Measurements from ENCODE around the gene GDE1.

Gene GDE1

GRCh38 chr16:19542138-19542821, 20.4 kb upstream of the GDE1 start:
- no peak for DNase-seq (ENCODE audit: low read depth)
- no peak overlapping the region for H3K4me3 ChIP-seq (ENCODE audit: low read depth, low read length)
- no peak for TF ChIP-seq CTCF (IDR thresholded peaks at IDR 0.05; ENCODE audit: low read depth, low read length)
- no peak for TF ChIP-seq MAX (IDR thresholded peaks at IDR 0.05; ENCODE audit: low read depth, low read length)
- TF ChIP-seq POLR2A (IDR thresholded peaks at IDR 0.05; ENCODE audit: extremely low read depth, insufficient read length) = no peak

- DNase-seq (ENCODE audit: low read depth) = no peak
- TF ChIP-seq POLR2A (IDR thresholded peaks at IDR 0.05; ENCODE audit: extremely low read depth, insufficient read length) (no peak), CTCF (IDR thresholded peaks at IDR 0.05; ENCODE audit: low read depth, low read length) (no peak), MYC (IDR thresholded peaks at IDR 0.05; ENCODE audit: low read depth, low read length) (no peak), MAX (IDR thresholded peaks at IDR 0.05; ENCODE audit: low read depth, low read length) (no peak)
Observed at GRCh38 chr16:19540241-19540970, 18.5 kb upstream of the GDE1 start.

GRCh38 chr16:19532601-19533000, 10.7 kb upstream of the GDE1 start:
- TF ChIP-seq POLR2A (IDR thresholded peaks at IDR 0.05; ENCODE audit: extremely low read depth, insufficient read length) = no peak
- TF ChIP-seq MAX (IDR thresholded peaks at IDR 0.05; ENCODE audit: low read depth, low read length) = no peak
- no peak for TF ChIP-seq CTCF (IDR thresholded peaks at IDR 0.05; ENCODE audit: low read depth, low read length)
- TF ChIP-seq MYC (IDR thresholded peaks at IDR 0.05; ENCODE audit: low read depth, low read length) = no peak
- no peak for DNase-seq (ENCODE audit: low read depth)
- H3K4me3 ChIP-seq (ENCODE audit: low read depth, low read length) = no peak overlapping the region

More at GRCh38 chr16:19540241-19540970, 18.5 kb upstream of the GDE1 start:
- H3K4me3 ChIP-seq (ENCODE audit: low read depth, low read length) = no peak overlapping the region

- TF ChIP-seq MAX (IDR thresholded peaks at IDR 0.05; ENCODE audit: low read depth, low read length) (no peak), CTCF (IDR thresholded peaks at IDR 0.05; ENCODE audit: low read depth, low read length) (no peak), POLR2A (IDR thresholded peaks at IDR 0.05; ENCODE audit: extremely low read depth, insufficient read length) (no peak), MYC (IDR thresholded peaks at IDR 0.05; ENCODE audit: low read depth, low read length) (no peak)
- DNase-seq (ENCODE audit: low read depth) = no peak
- no peak overlapping the region for H3K4me3 ChIP-seq (ENCODE audit: low read depth, low read length)
Observed at GRCh38 chr16:19528666-19529065, 6.8 kb upstream of the GDE1 start.

GRCh38 chr16:19527161-19527560, 5.3 kb upstream of the GDE1 start:
- no peak overlapping the region for H3K4me3 ChIP-seq (ENCODE audit: low read depth, low read length)
- DNase-seq (ENCODE audit: low read depth) = no peak
- TF ChIP-seq POLR2A (IDR thresholded peaks at IDR 0.05; ENCODE audit: extremely low read depth, insufficient read length) = no peak
- TF ChIP-seq MYC (IDR thresholded peaks at IDR 0.05; ENCODE audit: low read depth, low read length) = no peak
- TF ChIP-seq MAX (IDR thresholded peaks at IDR 0.05; ENCODE audit: low read depth, low read length) = no peak
- TF ChIP-seq CTCF (IDR thresholded peaks at IDR 0.05; ENCODE audit: low read depth, low read length) = no peak

Data from NB4 (cell line).